ENCODE results near the gene RPS13. TPM values are rescaled to one million over a fixed set of nuclear protein-coding genes. Genes with fewer than 3 reads are reported as not detected.
A peak's percentile ranks its signal among the peaks of the same experiment; 100 is the strongest.

The RPS13 gene
- total and polyA plus RNA-seq, 9 of the 15 experiments (the other 6 are each of a cell fraction or from before 2014, with no cell fraction given): 1,267 to 3,714 (median 1,762) TPM

GRCh38 chr11:17077520-17078401 is at the start of gene RPS13 (continued):
- TF ChIP-seq STAT6 (CRISPR knock-in tag; IDR thresholded peaks at IDR 0.05) (no peak), HNRNPK (IDR thresholded peaks at IDR 0.05; ENCODE audit: low read depth, low read length, poor library complexity, severe bottlenecking) (no peak), TCF7 (IDR thresholded peaks at IDR 0.05; ENCODE audit: borderline replicate concordance) (0 out of 2 replicates have a peak, but pooled peaks have one; percentile 16), WHSC1 (IDR thresholded peaks at IDR 0.05; ENCODE audit: low read length) (no peak), SIN3B (IDR thresholded peaks at IDR 0.05; ENCODE audit: low read depth) (no peak), FOXK2 (conservative IDR thresholded peaks at IDR 0.05 in 1 of 2, IDR thresholded peaks at IDR 0.05 in 1 of 2; ENCODE audit: low read depth in 2 of 2) (peak; percentile 96 to 98), MAX (CRISPR knock-in tag; IDR thresholded peaks at IDR 0.05) (peak; percentile 81; the same call in 1 of the 2 replicates), MCM7 (IDR thresholded peaks at IDR 0.05) (no peak), POLR3G (IDR thresholded peaks at IDR 0.05; ENCODE audit: extremely low read depth, insufficient read length, insufficient replicate concordance) (no peak), NR2C1 (IDR thresholded peaks at IDR 0.05) (no peak), NR2C1 (tag; IDR thresholded peaks at IDR 0.05) (0 out of 2 replicates have a peak, but pooled peaks have one; percentile 37), L3MBTL2 (IDR thresholded peaks at IDR 0.05) (peak; percentile 99), ZNF280B (CRISPR knock-in tag; IDR thresholded peaks at IDR 0.05) (no peak), TAF7 (tag; IDR thresholded peaks at IDR 0.05) (peak; percentile 81), POLR2H (tag; IDR thresholded peaks at IDR 0.05; ENCODE audit: low read depth) (peak; percentile 96), TSHZ1 (CRISPR knock-in tag; IDR thresholded peaks at IDR 0.05) (no peak)
